HFFc6 (cell line): ENCODE data around the gene DNMT3B. TPM values are rescaled to one million over a fixed set of nuclear protein-coding genes. Genes with fewer than 3 reads are reported as not detected.

ENCODE experiments used
- DNase-seq: peaks from one replicate; pipeline ENCODE4 v3.0.0-alpha.2; 2018
- H3K27ac Mint-ChIP-seq: 2 replicates; pipeline ENCODE4 v1.8.0; 2020; ENCODE audit warnings: mild to moderate bottlenecking, mixed read lengths
- H3K27me3 Mint-ChIP-seq: 2 replicates; pipeline ENCODE4 v1.8.0; 2021; ENCODE audit warnings: mild to moderate bottlenecking, moderate library complexity, mixed read lengths; ENCODE audit not compliant: insufficient read depth
- H3K36me3 Mint-ChIP-seq: 2 replicates; pipeline ENCODE4 v1.8.0; 2021; ENCODE audit warnings: low read depth, mixed read lengths
- H3K4me1 Mint-ChIP-seq: 2 replicates; pipeline ENCODE4 v1.8.0; 2020; ENCODE audit warnings: low read depth, mixed read lengths
- H3K4me3 Mint-ChIP-seq: 2 replicates; pipeline ENCODE4 v1.8.0; 2020; ENCODE audit warnings: mild to moderate bottlenecking, moderate library complexity, mixed read lengths
- H3K9me3 Mint-ChIP-seq: 2 replicates; pipeline ENCODE4 v1.8.0; 2020; ENCODE audit warnings: mild to moderate bottlenecking, mixed read lengths
- CTCF ChIP-seq: fragments of 200-600 bp; sonication (generic); IDR thresholded peaks from 2 replicates; pipeline ENCODE4 v1.5.0; 2021; ENCODE audit warnings: antibody characterized with exemption, mild to moderate bottlenecking
- total RNA-seq, 6 experiments: library from RNA; stranded (reverse); fragmentation: NEBNext Ultra II Directional; extraction: Animal tissue kit (Norgen Biotek cat#: 25700); gene quantifications; 2 replicates in 1 of 6; 3 replicates in 5 of 6; pipeline ENCODE4 v1.2.3, GENCODE V29; 2021

Gene DNMT3B
- total RNA-seq, 6 experiments from 2014 or later, result 0.74 to 1.5 (median 1.2) TPM

- H3K27ac Mint-ChIP-seq, result peak overlapping the region; percentile 81
- no peaks in the 10 kb centered on the region; the same call in 1 of the 2 replicates for H3K27me3 Mint-ChIP-seq
- no peaks in the 10 kb centered on the region for H3K36me3 Mint-ChIP-seq
- peak; percentile 70 for DNase-seq
- H3K9me3 Mint-ChIP-seq, result no peaks in the 10 kb centered on the region
- peaks cover 33% of the 10 kb centered on the region for H3K4me1 Mint-ChIP-seq
- H3K4me3 Mint-ChIP-seq, result no peak overlapping the region
- no peak for TF ChIP-seq CTCF
These were observed 24.6 kb upstream of the DNMT3B start for GRCh38 chr20:32737371-32738223.

- Mint-ChIP-seq H3K36me3 (no peaks in the 10 kb centered on the region), H3K9me3 (no peaks in the 10 kb centered on the region), H3K4me3 (no peak overlapping the region), H3K27ac (no peak overlapping the region), H3K4me1 (peaks cover 51% of the 10 kb centered on the region), H3K27me3 (no peaks in the 10 kb centered on the region; the same call in none of the 2 replicates)
- no peak for DNase-seq
- no peak for TF ChIP-seq CTCF
These were observed 21.0 kb upstream of the DNMT3B start for GRCh38 chr20:32741151-32741550.

GRCh38 chr20:32742322-32743236 is 19.6 kb upstream of the DNMT3B start:
- Mint-ChIP-seq H3K9me3 (no peaks in the 10 kb centered on the region), H3K36me3 (no peaks in the 10 kb centered on the region), H3K27me3 (no peaks in the 10 kb centered on the region; the same call in 1 of the 2 replicates), H3K4me1 (peaks cover 46% of the 10 kb centered on the region), H3K27ac (peak overlapping the region; percentile 94), H3K4me3 (peak overlapping the region; percentile 97)
- no peak for DNase-seq
- no peak for TF ChIP-seq CTCF

- H3K4me3 Mint-ChIP-seq, result peak within 1 kb of the TSS; percentile 97
- H3K36me3 Mint-ChIP-seq, result no peaks in the 10 kb centered on the region
- peak; percentile 28 for DNase-seq
- no peaks in the 10 kb centered on the region for H3K9me3 Mint-ChIP-seq
- H3K27me3 Mint-ChIP-seq, result no peaks in the 10 kb centered on the region; the same call in 1 of the 2 replicates
- no peak for TF ChIP-seq CTCF
- peak within 1 kb of the TSS; percentile 94 for H3K27ac Mint-ChIP-seq
- H3K4me1 Mint-ChIP-seq, result peaks cover 37% of the 10 kb centered on the region
These were observed 18.7 kb upstream of the DNMT3B start, which contains the start of gene COMMD7 for GRCh38 chr20:32743237-32744112. Gene COMMD7 (minus strand): TSS chr20:32743467. CDS start chr20:32743391, 76 bp downstream.
